HEK293 (cell line): ENCODE measurements around the gene TEFM.

ENCODE experiments used
- CTCF ChIA-PET: fragments of 350-600 bp; formaldehyde crosslinking; extraction: SDS; loops from one replicate; lab custom pipeline; 2021; ENCODE audit warnings: antibody characterized with exemption; lab: Yijun Ruan, JAX
- POLR2A ChIA-PET: fragments of 300-600 bp; formaldehyde crosslinking; extraction: SDS; loops from one replicate; lab custom pipeline; 2020; ENCODE audit warnings: antibody characterized with exemption, inconsistent platforms; lab: Yijun Ruan, JAX
- H3K27ac ChIP-seq: fragments of 200-500 bp; sonication (Bioruptor generic); 2 replicates; pipeline ENCODE4 v1.5.1; 2014; ENCODE audit warnings: low read depth, low read length, control low read depth, inconsistent platforms; ENCODE audit errors: extremely low read depth
- H3K36me3 ChIP-seq, 2 experiments: fragments of 200-500 bp in 1 of 2; sonication (Bioruptor generic) in 1 of 2; 1 replicate in 1 of 2; 2 replicates in 1 of 2; pipeline ENCODE4 v1.5.1; 2014 to 2017; ENCODE audit warnings: inconsistent platforms in 2 of 2, low read length in 2 of 2; ENCODE audit not compliant: control insufficient read depth in 2 of 2, insufficient read depth in 1 of 2
- H3K4me1 ChIP-seq: fragments of 200-500 bp; sonication (Bioruptor generic); 2 replicates; pipeline ENCODE4 v1.5.1; 2014; ENCODE audit warnings: mild to moderate bottlenecking, low read length, inconsistent platforms; ENCODE audit not compliant: control insufficient read depth, insufficient read depth
- H3K4me3 ChIP-seq: 2 replicates; pipeline ENCODE4 v1.5.1; 2011; ENCODE audit warnings: low read depth, mild to moderate bottlenecking, control low read depth, low read length, moderate library complexity
- H3K9me3 ChIP-seq: fragments of 200-500 bp; sonication (Bioruptor generic); 2 replicates; pipeline ENCODE4 v1.5.1; 2014; ENCODE audit warnings: low read depth, low read length, inconsistent platforms; ENCODE audit not compliant: control insufficient read depth, insufficient read depth
- GLIS1 ChIP-seq: fragments of 450-650 bp; formaldehyde crosslinking; IDR thresholded peaks from 2 replicates; pipeline ENCODE4 v1.5.1; 2016; ENCODE audit warnings: missing biosample characterization, missing genetic modification characterization
- GLIS2 ChIP-seq: fragments of 450-650 bp; formaldehyde crosslinking; IDR thresholded peaks from 2 replicates; pipeline ENCODE4 v1.5.1; 2016; ENCODE audit warnings: missing biosample characterization, missing genetic modification characterization
- IKZF3 ChIP-seq: fragments of 450-650 bp; IDR thresholded peaks from 2 replicates; pipeline ENCODE4 v1.5.0; 2018; ENCODE audit warnings: missing biosample characterization, mild to moderate bottlenecking, missing genetic modification characterization, moderate library complexity
- SCRT2 ChIP-seq: fragments of 450-650 bp; formaldehyde crosslinking; IDR thresholded peaks from 2 replicates; pipeline ENCODE4 v1.5.1; 2016; ENCODE audit warnings: missing biosample characterization, missing genetic modification characterization
- ZBTB21 ChIP-seq: fragments of 450-650 bp; formaldehyde crosslinking; IDR thresholded peaks from 2 replicates; pipeline ENCODE4 v1.5.1; 2017; ENCODE audit warnings: missing biosample characterization, missing genetic modification characterization
- ZFHX2 ChIP-seq: fragments of 450-650 bp; formaldehyde crosslinking; conservative IDR thresholded peaks from 2 replicates; pipeline ENCODE4 v1.5.1; 2016; ENCODE audit warnings: missing biosample characterization, missing genetic modification characterization
- ZNF146 ChIP-seq: fragments of 450-650 bp; formaldehyde crosslinking; IDR thresholded peaks from 2 replicates; pipeline ENCODE4 v1.5.1; 2016; ENCODE audit warnings: missing biosample characterization, missing genetic modification characterization
- ZNF155 ChIP-seq: fragments of 450-650 bp; formaldehyde crosslinking; IDR thresholded peaks from 2 replicates; pipeline ENCODE4 v1.5.1; 2016; ENCODE audit warnings: missing biosample characterization, missing genetic modification characterization
- ZNF19 ChIP-seq: fragments of 450-650 bp; formaldehyde crosslinking; IDR thresholded peaks from 2 replicates; pipeline ENCODE4; 2016; ENCODE audit warnings: missing biosample characterization, missing genetic modification characterization, low read depth
- ZNF311 ChIP-seq: fragments of 450-650 bp; formaldehyde crosslinking; IDR thresholded peaks from 2 replicates; pipeline ENCODE4 v1.5.1; 2017; ENCODE audit warnings: missing biosample characterization, missing genetic modification characterization, borderline replicate concordance
- ZNF529 ChIP-seq: fragments of 450-650 bp; formaldehyde crosslinking; IDR thresholded peaks from 2 replicates; pipeline ENCODE4 v1.5.1; 2017; ENCODE audit warnings: missing genetic modification characterization, missing biosample characterization; ENCODE audit not compliant: insufficient replicate concordance
- ZNF558 ChIP-seq: fragments of 450-650 bp; formaldehyde crosslinking; IDR thresholded peaks from 2 replicates; pipeline ENCODE4 v1.5.1; 2016; ENCODE audit warnings: missing biosample characterization, missing genetic modification characterization
- ZNF600 ChIP-seq: fragments of 450-650 bp; formaldehyde crosslinking; IDR thresholded peaks from 2 replicates; pipeline ENCODE4 v1.5.1; 2016; ENCODE audit warnings: missing biosample characterization, missing genetic modification characterization
- ZNF626 ChIP-seq: fragments of 450-650 bp; sonication (Bioruptor Pico); formaldehyde crosslinking; IDR thresholded peaks from 2 replicates; pipeline ENCODE4 v1.5.1; 2018; ENCODE audit warnings: missing biosample characterization, missing genetic modification characterization, inconsistent platforms
- ZSCAN16 ChIP-seq: fragments of 450-650 bp; formaldehyde crosslinking; IDR thresholded peaks from 2 replicates; pipeline ENCODE4 v1.5.1; 2016; ENCODE audit warnings: missing biosample characterization, missing genetic modification characterization
- TF ChIP-seq, protein P1 (sequence below): fragments of 450-650 bp; formaldehyde crosslinking; IDR thresholded peaks from 2 replicates; pipeline ENCODE4 v1.5.1; 2016; ENCODE audit warnings: missing biosample characterization, missing genetic modification characterization
- TF ChIP-seq, protein P2 (sequence below): fragments of 450-650 bp; formaldehyde crosslinking; IDR thresholded peaks from 2 replicates; pipeline ENCODE4 v1.5.1; 2016; ENCODE audit warnings: missing biosample characterization, missing genetic modification characterization
- TF ChIP-seq, protein P3 (sequence below): fragments of 450-650 bp; formaldehyde crosslinking; IDR thresholded peaks from 2 replicates; pipeline ENCODE4; 2016; ENCODE audit warnings: missing biosample characterization, missing genetic modification characterization
- TF ChIP-seq, protein P4 (sequence below): fragments of 450-650 bp; formaldehyde crosslinking; IDR thresholded peaks from 2 replicates; pipeline ENCODE4 v1.5.1; 2017; ENCODE audit warnings: missing biosample characterization, missing genetic modification characterization

Gene TEFM

DNA sequence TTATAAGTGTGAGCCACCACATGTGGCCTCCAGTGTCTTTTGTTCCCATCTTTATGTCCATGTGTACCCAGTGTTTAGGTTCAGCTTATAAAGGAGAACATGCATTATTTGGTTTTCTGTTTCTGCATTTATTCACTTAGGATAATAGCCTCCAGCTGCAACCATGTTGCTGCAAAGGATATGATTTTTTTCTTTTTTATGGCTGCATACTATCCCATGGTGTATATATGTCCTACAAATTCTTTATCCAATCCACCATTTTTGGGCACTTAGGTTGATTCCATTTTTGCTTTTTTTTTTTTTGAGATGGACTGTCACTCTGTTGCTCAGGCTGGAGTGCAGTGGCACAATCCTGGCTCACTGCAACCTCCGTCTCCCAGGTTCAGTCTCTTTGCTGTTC lies 41.4 kb downstream of the TEFM start:
- no peak overlapping the region for H3K4me3 ChIP-seq
- H3K27ac ChIP-seq = no peak overlapping the region
- CTCF ChIA-PET = no interaction called here
- no peaks in the 10 kb centered on the region for H3K9me3 ChIP-seq
- POLR2A ChIA-PET = no interaction called here
- TF ChIP-seq ZNF146 (peak; percentile 94), ZBTB21 (tag by site-specific recombination) (no peak), ZNF626 (tag by site-specific recombination) (no peak), ZFHX2 (tag by site-specific recombination) (no peak)
- no peaks in the 10 kb centered on the region for H3K4me1 ChIP-seq
- peaks cover 86 to 95% of the 10 kb centered on the region in 2 experiments for H3K36me3 ChIP-seq

DNA sequence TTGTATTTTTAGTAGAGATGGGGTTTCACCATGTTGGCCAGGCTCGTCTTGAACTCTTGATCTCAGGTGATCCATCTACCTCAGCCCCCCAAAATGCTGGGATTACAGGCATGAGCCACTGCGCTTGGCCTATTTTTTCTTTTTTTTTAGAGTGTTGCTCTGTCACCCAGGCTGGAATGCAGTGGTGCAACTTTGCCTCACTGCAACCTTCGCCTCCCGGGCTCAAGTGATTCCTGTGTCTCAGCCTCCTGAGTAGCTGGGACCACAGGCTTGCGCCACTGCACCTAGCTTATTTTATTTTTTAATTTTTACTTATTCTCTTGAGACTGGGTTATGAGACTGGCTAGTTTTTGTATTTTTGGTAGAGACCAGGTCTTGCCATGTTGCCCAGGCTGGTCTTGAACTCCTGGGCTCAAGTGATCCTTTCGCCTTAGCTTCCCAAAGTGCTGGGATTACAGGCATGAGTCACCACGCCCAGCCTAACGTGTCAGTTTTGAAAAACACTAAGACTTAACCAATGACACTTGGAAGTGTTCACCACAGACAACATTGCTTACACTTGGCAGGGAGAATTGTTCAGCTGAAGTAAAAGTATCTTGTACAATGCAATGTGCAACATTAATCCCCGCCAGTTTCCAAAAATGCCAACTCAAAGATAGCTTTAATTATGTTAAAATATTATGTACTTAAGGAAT lies 47.3 kb downstream of the TEFM start:
- Histone ChIP-seq H3K4me1 (no peaks in the 10 kb centered on the region), H3K27ac (no peak overlapping the region), H3K36me3 (peaks cover 84 to 87% of the 10 kb centered on the region in 2 experiments), H3K9me3 (no peaks in the 10 kb centered on the region), H3K4me3 (no peak overlapping the region)
- TF ChIP-seq ZNF19 (tag by site-specific recombination) (no peak), ZNF155 (tag by site-specific recombination) (no peak), ZBTB21 (tag by site-specific recombination) (no peak), ZNF558 (tag by site-specific recombination) (no peak), ZNF529 (tag by site-specific recombination) (no peak), SCRT2 (tag by site-specific recombination) (no peak), ZSCAN16 (tag by site-specific recombination) (no peak), GLIS1 (tag by site-specific recombination) (no peak), GLIS2 (tag by site-specific recombination) (no peak), ZNF311 (tag by site-specific recombination) (no peak), ZNF600 (tag by site-specific recombination) (no peak), IKZF3 (no peak)
- TF ChIP-seq, protein P1, sequence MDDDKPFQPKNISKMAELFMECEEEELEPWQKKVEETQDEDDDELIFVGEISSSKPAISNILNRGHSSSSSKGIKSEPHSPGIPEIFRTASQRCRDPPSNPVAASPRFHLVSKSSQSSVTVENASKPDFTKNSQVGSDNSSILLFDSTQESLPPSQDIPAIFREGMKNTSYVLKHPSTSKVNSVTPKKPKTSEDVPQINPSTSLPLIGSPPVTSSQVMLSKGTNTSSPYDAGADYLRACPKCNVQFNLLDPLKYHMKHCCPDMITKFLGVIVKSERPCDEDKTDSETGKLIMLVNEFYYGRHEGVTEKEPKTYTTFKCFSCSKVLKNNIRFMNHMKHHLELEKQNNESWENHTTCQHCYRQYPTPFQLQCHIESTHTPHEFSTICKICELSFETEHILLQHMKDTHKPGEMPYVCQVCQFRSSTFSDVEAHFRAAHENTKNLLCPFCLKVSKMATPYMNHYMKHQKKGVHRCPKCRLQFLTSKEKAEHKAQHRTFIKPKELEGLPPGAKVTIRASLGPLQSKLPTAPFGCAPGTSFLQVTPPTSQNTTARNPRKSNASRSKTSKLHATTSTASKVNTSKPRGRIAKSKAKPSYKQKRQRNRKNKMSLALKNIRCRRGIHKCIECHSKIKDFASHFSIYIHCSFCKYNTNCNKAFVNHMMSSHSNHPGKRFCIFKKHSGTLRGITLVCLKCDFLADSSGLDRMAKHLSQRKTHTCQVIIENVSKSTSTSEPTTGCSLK (tag by site-specific recombination) = no peak
- TF ChIP-seq, protein P2, sequence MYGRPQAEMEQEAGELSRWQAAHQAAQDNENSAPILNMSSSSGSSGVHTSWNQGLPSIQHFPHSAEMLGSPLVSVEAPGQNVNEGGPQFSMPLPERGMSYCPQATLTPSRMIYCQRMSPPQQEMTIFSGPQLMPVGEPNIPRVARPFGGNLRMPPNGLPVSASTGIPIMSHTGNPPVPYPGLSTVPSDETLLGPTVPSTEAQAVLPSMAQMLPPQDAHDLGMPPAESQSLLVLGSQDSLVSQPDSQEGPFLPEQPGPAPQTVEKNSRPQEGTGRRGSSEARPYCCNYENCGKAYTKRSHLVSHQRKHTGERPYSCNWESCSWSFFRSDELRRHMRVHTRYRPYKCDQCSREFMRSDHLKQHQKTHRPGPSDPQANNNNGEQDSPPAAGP = no peak
- TF ChIP-seq, protein P3, sequence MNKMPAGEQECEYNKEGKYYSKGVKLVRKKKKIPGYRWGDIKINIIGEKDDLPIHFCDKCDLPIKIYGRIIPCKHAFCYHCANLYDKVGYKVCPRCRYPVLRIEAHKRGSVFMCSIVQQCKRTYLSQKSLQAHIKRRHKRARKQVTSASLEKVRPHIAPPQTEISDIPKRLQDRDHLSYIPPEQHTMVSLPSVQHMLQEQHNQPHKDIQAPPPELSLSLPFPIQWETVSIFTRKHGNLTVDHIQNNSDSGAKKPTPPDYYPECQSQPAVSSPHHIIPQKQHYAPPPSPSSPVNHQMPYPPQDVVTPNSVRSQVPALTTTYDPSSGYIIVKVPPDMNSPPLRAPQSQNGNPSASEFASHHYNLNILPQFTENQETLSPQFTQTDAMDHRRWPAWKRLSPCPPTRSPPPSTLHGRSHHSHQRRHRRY = no peak
- TF ChIP-seq, protein P4, sequence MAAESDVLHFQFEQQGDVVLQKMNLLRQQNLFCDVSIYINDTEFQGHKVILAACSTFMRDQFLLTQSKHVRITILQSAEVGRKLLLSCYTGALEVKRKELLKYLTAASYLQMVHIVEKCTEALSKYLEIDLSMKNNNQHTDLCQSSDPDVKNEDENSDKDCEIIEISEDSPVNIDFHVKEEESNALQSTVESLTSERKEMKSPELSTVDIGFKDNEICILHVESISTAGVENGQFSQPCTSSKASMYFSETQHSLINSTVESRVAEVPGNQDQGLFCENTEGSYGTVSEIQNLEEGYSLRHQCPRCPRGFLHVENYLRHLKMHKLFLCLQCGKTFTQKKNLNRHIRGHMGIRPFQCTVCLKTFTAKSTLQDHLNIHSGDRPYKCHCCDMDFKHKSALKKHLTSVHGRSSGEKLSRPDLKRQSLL (tag by site-specific recombination) = no peak
- POLR2A ChIA-PET = interaction anchor here (0.7 to 0.8 kb wide), 2 partner anchors 13 to 111 kb away, joined by 3 read pairs; no protein-coding TSS in a partner anchor
- CTCF ChIA-PET = interaction anchor here (1.0 kb wide), 1 partner anchor 19 kb away, joined by 3 read pairs; no protein-coding TSS in a partner anchor
